DND-41 (cell line): ENCODE data around the gene MRPS33.

ENCODE experiments used
- EZH2 ChIP-seq: IDR thresholded peaks from 3 replicates; pipeline ENCODE4 v1.6.1; 2012; ENCODE audit warnings: borderline replicate concordance, low read depth, mild to moderate bottlenecking, moderate library complexity, low read length, inconsistent platforms; ENCODE audit not compliant: severe bottlenecking
- TF ChIP-seq, protein P1 (sequence below): IDR thresholded peaks from 2 replicates; pipeline ENCODE4 v1.5.1; 2012; ENCODE audit warnings: borderline replicate concordance, low read length, moderate library complexity, mild to moderate bottlenecking; ENCODE audit not compliant: poor library complexity, severe bottlenecking; ENCODE audit errors: extremely low read depth

DNA sequence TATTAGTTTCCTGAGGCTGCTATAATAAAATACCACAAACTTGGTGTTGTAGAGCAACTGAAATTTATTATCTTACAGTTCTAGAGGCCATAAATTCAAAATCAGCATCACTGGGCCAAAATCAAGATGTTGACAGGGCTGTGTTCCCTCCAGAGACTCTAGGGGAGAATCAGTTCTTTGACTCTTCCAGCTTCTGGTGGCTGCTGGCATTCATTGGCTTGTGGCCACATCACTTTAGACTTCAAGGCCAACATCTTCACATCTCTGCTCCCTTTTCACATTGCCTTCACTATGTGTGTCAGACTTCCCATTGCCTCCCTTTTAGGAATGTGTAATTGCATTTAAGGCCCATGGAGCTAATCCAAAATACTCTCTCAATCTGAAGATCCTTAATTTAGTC lies 1.6 kb upstream of the MRPS33 start:
- TF ChIP-seq, protein P1, sequence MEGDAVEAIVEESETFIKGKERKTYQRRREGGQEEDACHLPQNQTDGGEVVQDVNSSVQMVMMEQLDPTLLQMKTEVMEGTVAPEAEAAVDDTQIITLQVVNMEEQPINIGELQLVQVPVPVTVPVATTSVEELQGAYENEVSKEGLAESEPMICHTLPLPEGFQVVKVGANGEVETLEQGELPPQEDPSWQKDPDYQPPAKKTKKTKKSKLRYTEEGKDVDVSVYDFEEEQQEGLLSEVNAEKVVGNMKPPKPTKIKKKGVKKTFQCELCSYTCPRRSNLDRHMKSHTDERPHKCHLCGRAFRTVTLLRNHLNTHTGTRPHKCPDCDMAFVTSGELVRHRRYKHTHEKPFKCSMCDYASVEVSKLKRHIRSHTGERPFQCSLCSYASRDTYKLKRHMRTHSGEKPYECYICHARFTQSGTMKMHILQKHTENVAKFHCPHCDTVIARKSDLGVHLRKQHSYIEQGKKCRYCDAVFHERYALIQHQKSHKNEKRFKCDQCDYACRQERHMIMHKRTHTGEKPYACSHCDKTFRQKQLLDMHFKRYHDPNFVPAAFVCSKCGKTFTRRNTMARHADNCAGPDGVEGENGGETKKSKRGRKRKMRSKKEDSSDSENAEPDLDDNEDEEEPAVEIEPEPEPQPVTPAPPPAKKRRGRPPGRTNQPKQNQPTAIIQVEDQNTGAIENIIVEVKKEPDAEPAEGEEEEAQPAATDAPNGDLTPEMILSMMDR: no peak
- no peak for TF ChIP-seq EZH2
